Fibroblast of lung (primary cell): ENCODE measurements around the gene ZFC3H1. TPM values are rescaled to one million over a fixed set of nuclear protein-coding genes. Genes with fewer than 3 reads are reported as not detected.

Experiments
- DNase-seq, 2 donors: peaks; one replicate each; pipeline versions ENCODE4 v3.0.0 to v3.0.0-alpha.2; 2010; ENCODE audit warnings: low read depth in 2 of 2
- H2AFZ ChIP-seq: 2 replicates; pipeline ENCODE4 v1.5.1; 2012; ENCODE audit warnings: low read length, control low read depth, inconsistent platforms
- H3K27ac ChIP-seq: 2 replicates; pipeline ENCODE4 v1.5.1; 2011; ENCODE audit warnings: low read length, control low read depth; ENCODE audit not compliant: insufficient read depth
- H3K27me3 ChIP-seq: 2 replicates; pipeline ENCODE4 v1.5.1; 2011; ENCODE audit warnings: mild to moderate bottlenecking, low read length; ENCODE audit not compliant: control insufficient read depth, insufficient read depth
- H3K36me3 ChIP-seq: 2 replicates; pipeline ENCODE4 v1.5.1; 2011; ENCODE audit warnings: low read length; ENCODE audit not compliant: control insufficient read depth, insufficient read depth
- H3K4me1 ChIP-seq: 2 replicates; pipeline ENCODE4 v1.5.1; 2011; ENCODE audit warnings: low read length; ENCODE audit not compliant: control insufficient read depth, insufficient read depth; ENCODE audit errors: extremely low read depth
- H3K4me2 ChIP-seq: 2 replicates; pipeline ENCODE4 v1.5.1; 2011; ENCODE audit warnings: low read length, control low read depth; ENCODE audit not compliant: insufficient read depth; ENCODE audit errors: extremely low read depth
- H3K4me3 ChIP-seq, 4 experiments: fragments of 200-600 bp in 1 of 4; sonication (generic) in 1 of 4; replicated peaks in 1 of 4; 2 replicates each; pipeline ENCODE4 v1.5.1; 2011 to 2016; ENCODE audit warnings: low read length in 4 of 4, low read depth in 3 of 4, mild to moderate bottlenecking in 3 of 4, control low read depth in 2 of 4, inconsistent platforms in 1 of 4, mixed read lengths in 1 of 4; ENCODE audit not compliant: insufficient read depth in 1 of 4; ENCODE audit errors: control extremely low read depth in 1 of 4
- H3K79me2 ChIP-seq: 2 replicates; pipeline ENCODE4 v1.5.1; 2012; ENCODE audit warnings: mild to moderate bottlenecking, low read length, inconsistent platforms; ENCODE audit not compliant: control insufficient read depth, insufficient read depth
- H3K9ac ChIP-seq: 2 replicates; pipeline ENCODE4 v1.5.1; 2011; ENCODE audit warnings: mild to moderate bottlenecking, low read length, control low read depth; ENCODE audit not compliant: insufficient read depth
- H3K9me3 ChIP-seq: 2 replicates; pipeline ENCODE4 v1.5.1; 2012; ENCODE audit warnings: low read depth, low read length; ENCODE audit not compliant: control insufficient read depth, insufficient read depth
- H4K20me1 ChIP-seq: 2 replicates; pipeline ENCODE4 v1.5.1; 2011; ENCODE audit warnings: low read length; ENCODE audit not compliant: control insufficient read depth, insufficient read depth; ENCODE audit errors: extremely low read depth
- EZH2 ChIP-seq: IDR thresholded peaks from 2 replicates; pipeline ENCODE4 v1.5.1; 2012; ENCODE audit warnings: low read length, control low read depth, mild to moderate bottlenecking; ENCODE audit errors: missing control alignments
- polyA plus RNA-seq, 2 donors: library from polyadenylated mRNA; depleted of rRNA in 1 of 2; stranded (reverse) in 1 of 2; unstranded in 1 of 2; fragments of >200 nt; gene quantifications; 2 replicates each; pipeline ENCODE4 v1.2.1, GENCODE V29; 2011 to 2012; ENCODE audit warnings: missing spikeins in 1 of 2
- total RNA-seq: library from RNA; depleted of rRNA; stranded (reverse); fragments of >200 nt; gene quantifications from 2 replicates; pipeline ENCODE4 v1.2.1, GENCODE V29; 2014
- TF ChIP-seq, protein P1 (sequence below), 2 donors: IDR thresholded peaks in 1 of 2; conservative IDR thresholded peaks in 1 of 2; 1 replicate in 1 of 2; 2 replicates in 1 of 2; pipeline ENCODE4 v1.5.1; 2011 to 2012; ENCODE audit warnings: low read length in 2 of 2, control low read depth in 1 of 2, inconsistent platforms in 1 of 2, low read depth in 1 of 2, mild to moderate bottlenecking in 1 of 2

ZFC3H1 gene
- total and polyA plus RNA-seq, 2 donors (not counting 1 experiment from before 2014, with no cell fraction given), result 30.7 to 33.1 TPM

DNA sequence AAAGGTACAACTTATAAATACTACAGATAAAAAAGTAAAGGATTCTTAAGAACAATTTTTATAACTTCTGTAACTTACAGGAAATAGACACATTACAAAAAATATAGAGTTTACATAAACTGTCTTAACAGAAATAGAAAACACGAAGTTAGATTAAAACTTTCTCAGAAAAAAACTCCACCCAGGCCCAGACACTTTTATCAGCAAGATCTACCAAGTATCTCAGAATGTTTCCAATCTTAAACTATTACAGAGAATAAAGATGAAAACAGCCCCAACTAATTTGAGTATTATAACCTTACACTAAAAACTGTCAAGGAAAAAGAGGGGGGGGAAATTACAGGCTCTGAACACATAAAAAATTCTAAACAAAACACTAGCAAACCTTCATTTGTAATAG, 8.2 kb downstream of the ZFC3H1 start:
- Histone ChIP-seq H3K27me3 (no peaks in the 10 kb centered on the region), H3K27ac (no peak overlapping the region), H2AFZ (no peak overlapping the region), H3K36me3 (peaks cover 6% of the 10 kb centered on the region), H3K9ac (no peak overlapping the region), H4K20me1 (no peaks in the 10 kb centered on the region), H3K4me1 (no peaks in the 10 kb centered on the region), H3K79me2 (peaks cover 87% of the 10 kb centered on the region), H3K4me2 (peak overlapping the region; percentile 37), H3K9me3 (no peaks in the 10 kb centered on the region), H3K4me3 (no peak overlapping the region)
- TF ChIP-seq, protein P1, sequence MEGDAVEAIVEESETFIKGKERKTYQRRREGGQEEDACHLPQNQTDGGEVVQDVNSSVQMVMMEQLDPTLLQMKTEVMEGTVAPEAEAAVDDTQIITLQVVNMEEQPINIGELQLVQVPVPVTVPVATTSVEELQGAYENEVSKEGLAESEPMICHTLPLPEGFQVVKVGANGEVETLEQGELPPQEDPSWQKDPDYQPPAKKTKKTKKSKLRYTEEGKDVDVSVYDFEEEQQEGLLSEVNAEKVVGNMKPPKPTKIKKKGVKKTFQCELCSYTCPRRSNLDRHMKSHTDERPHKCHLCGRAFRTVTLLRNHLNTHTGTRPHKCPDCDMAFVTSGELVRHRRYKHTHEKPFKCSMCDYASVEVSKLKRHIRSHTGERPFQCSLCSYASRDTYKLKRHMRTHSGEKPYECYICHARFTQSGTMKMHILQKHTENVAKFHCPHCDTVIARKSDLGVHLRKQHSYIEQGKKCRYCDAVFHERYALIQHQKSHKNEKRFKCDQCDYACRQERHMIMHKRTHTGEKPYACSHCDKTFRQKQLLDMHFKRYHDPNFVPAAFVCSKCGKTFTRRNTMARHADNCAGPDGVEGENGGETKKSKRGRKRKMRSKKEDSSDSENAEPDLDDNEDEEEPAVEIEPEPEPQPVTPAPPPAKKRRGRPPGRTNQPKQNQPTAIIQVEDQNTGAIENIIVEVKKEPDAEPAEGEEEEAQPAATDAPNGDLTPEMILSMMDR (conservative IDR thresholded peaks at IDR 0.05 in 1 of 2, IDR thresholded peaks at IDR 0.05 in 1 of 2; ENCODE audit: low read depth in 1 of 2, low read length in 2 of 2), result no peak
- no peak for TF ChIP-seq EZH2
- DNase-seq, result no peak

DNA sequence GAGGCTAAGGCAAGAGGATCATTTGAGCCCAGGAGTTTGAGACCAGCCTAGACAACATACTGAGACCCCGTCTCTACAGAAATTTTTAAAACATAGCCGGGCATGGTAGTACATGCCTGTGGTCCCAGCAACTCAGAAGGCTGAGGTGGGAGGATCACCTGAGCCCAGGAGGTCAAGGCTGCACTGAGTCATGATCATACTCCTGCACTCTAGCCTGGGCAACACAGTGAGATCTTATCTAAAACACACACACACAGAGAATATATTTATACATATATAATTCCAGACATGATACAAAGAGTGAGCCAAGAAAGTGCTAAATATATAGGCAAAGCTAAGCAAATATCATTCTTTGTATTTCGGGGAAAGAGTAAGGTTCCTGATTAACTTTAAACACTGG, 9.4 kb downstream of the ZFC3H1 start:
- Histone ChIP-seq H3K9ac (no peak overlapping the region), H3K9me3 (no peaks in the 10 kb centered on the region), H3K27me3 (no peaks in the 10 kb centered on the region), H4K20me1 (no peaks in the 10 kb centered on the region), H2AFZ (no peak overlapping the region), H3K4me2 (no peak overlapping the region), H3K79me2 (peaks cover 86% of the 10 kb centered on the region), H3K27ac (no peak overlapping the region), H3K4me1 (no peaks in the 10 kb centered on the region), H3K4me3 (no peak overlapping the region), H3K36me3 (peaks cover 6% of the 10 kb centered on the region)
- TF ChIP-seq, protein P1 (conservative IDR thresholded peaks at IDR 0.05 in 1 of 2, IDR thresholded peaks at IDR 0.05 in 1 of 2; ENCODE audit: low read depth in 1 of 2, low read length in 2 of 2), result no peak
- no peak for TF ChIP-seq EZH2
- DNase-seq, result no peak

DNA sequence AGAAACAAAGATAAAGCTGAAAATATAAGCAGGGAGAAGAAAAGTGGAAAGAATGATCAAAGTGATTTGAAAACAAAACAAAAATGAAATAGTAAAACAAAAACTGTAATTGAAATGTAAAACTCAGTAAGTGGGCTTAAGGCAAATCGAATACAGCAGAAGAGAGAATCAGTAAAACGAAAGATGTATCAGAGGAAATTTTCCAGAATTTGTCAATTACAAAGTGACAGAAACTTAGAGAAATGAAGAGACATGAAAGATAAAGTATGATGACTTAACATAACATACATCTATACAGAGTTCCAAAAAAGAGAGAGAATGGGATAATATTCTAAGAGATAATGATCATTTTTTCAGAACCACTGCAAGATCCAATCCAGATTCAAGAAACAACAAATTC, 10.5 kb downstream of the ZFC3H1 start:
- no peaks in the 10 kb centered on the region for H3K9me3 ChIP-seq
- no peak overlapping the region for H3K4me2 ChIP-seq
- no peaks in the 10 kb centered on the region for H3K4me1 ChIP-seq
- no peak for DNase-seq
- TF ChIP-seq, protein P1 (conservative IDR thresholded peaks at IDR 0.05 in 1 of 2, IDR thresholded peaks at IDR 0.05 in 1 of 2; ENCODE audit: low read depth in 1 of 2, low read length in 2 of 2), result no peak
- no peak for TF ChIP-seq EZH2
- peaks cover 86% of the 10 kb centered on the region for H3K79me2 ChIP-seq
- no peak overlapping the region for H2AFZ ChIP-seq
- no peak overlapping the region for H3K27ac ChIP-seq
- no peak overlapping the region for H3K4me3 ChIP-seq
- peaks cover 4% of the 10 kb centered on the region for H3K36me3 ChIP-seq
- H3K9ac ChIP-seq, result no peak overlapping the region
- no peaks in the 10 kb centered on the region for H3K27me3 ChIP-seq
- no peaks in the 10 kb centered on the region for H4K20me1 ChIP-seq
